Lower lobe of right lung (tissue), 2 donors: ENCODE measurements around the gene LIMK1. TPM values are rescaled to one million over a fixed set of nuclear protein-coding genes. Genes with fewer than 3 reads are reported as not detected.

Experiments used
- ATAC-seq, 2 donors: fragments of 200-7000 bp; cut with Tn5 transposase; one replicate each; pipeline ENCODE4 v1.9.1; 2020 to 2022; ENCODE audit warnings: mild to moderate bottlenecking in 2 of 2, moderate library complexity in 2 of 2
- DNase-seq: peaks from one replicate; pipeline ENCODE4 v3.0.0-alpha.2; 2020
- H3K27ac ChIP-seq: fragments of 200-600 bp; one replicate; pipeline ENCODE4 v1.8.0; 2022
- H3K27me3 ChIP-seq: fragments of 200-600 bp; one replicate; pipeline ENCODE4 v1.8.0; 2022; ENCODE audit warnings: low read depth
- H3K36me3 ChIP-seq: fragments of 200-600 bp; one replicate; pipeline ENCODE4 v1.8.0; 2022; ENCODE audit warnings: mild to moderate bottlenecking
- H3K4me1 ChIP-seq: fragments of 200-600 bp; one replicate; pipeline ENCODE4 v1.8.0; 2022
- H3K4me3 ChIP-seq: fragments of 200-600 bp; one replicate; pipeline ENCODE4 v1.8.0; 2022; ENCODE audit warnings: mild to moderate bottlenecking
- H3K9me3 ChIP-seq: fragments of 200-600 bp; one replicate; pipeline ENCODE4 v1.8.0; 2022
- intact Hi-C: fragments of 100-400 bp; cut with DNase I; formaldehyde crosslinking; loops from one replicate; pipeline ENCODE4 v1.11.0; 2022
- total RNA-seq: library from RNA; stranded (reverse); fragmentation: NEBNext Ultra II Directional; extraction: Animal tissue kit (Norgen Biotek cat#: 25700); gene quantifications from one replicate; pipeline ENCODE4 v1.2.1, GENCODE V29; 2021
- TF ChIP-seq, protein P1 (sequence below): fragments of 200-600 bp; IDR thresholded peaks from one replicate; pipeline ENCODE4 v1.8.0; 2022; ENCODE audit warnings: antibody characterized with exemption, mild to moderate bottlenecking
- donor health status: DM: no; HTN: yes; CAD: no; lungs with severe emphysema.

The LIMK1 gene
- total RNA-seq, 1 donor from 2014 or later: 48.6 TPM

DNA sequence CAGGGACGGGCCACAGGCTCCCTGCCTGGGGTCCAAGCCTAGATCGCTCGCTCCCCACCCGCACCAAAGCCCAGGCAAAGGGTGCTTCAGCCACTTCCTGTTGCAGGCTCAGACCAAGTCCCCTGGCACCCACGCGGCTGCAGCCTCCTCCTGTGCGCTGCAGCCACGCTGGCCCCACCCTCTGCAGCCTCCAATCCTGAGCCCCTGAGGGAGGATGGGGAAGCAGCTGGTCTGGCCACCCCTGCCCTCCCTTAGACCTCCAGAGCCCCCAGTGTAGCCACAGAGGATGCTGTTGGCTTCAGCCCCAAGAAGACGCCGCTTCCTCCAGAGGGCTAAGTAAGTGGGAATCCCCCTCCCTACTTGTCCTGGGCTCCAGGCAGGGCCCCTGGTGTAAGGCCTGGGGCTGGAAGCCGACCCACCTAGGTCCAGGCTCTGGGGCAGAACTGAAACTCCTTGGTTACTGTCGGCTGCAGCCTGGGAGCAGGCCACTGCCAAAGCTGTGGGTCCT, 9.4 kb downstream of the LIMK1 start:
- Histone ChIP-seq H3K27ac (peak overlapping the region; percentile 85), H3K27me3 (no peaks in the 10 kb centered on the region), H3K9me3 (no peaks in the 10 kb centered on the region), H3K36me3 (peaks cover 13% of the 10 kb centered on the region), H3K4me3 (peak overlapping the region; percentile 60), H3K4me1 (peaks cover 32% of the 10 kb centered on the region)
- DNase-seq (peak; percentile 84), ATAC-seq (peak; percentile 67 to 82)
- intact Hi-C loops: no loop called here
- TF ChIP-seq, protein P1, sequence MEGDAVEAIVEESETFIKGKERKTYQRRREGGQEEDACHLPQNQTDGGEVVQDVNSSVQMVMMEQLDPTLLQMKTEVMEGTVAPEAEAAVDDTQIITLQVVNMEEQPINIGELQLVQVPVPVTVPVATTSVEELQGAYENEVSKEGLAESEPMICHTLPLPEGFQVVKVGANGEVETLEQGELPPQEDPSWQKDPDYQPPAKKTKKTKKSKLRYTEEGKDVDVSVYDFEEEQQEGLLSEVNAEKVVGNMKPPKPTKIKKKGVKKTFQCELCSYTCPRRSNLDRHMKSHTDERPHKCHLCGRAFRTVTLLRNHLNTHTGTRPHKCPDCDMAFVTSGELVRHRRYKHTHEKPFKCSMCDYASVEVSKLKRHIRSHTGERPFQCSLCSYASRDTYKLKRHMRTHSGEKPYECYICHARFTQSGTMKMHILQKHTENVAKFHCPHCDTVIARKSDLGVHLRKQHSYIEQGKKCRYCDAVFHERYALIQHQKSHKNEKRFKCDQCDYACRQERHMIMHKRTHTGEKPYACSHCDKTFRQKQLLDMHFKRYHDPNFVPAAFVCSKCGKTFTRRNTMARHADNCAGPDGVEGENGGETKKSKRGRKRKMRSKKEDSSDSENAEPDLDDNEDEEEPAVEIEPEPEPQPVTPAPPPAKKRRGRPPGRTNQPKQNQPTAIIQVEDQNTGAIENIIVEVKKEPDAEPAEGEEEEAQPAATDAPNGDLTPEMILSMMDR: no peak

GRCh38 chr7:74093671-74094223, 10.1 kb downstream of the LIMK1 start:
- Histone ChIP-seq H3K36me3 (peaks cover 12% of the 10 kb centered on the region), H3K4me3 (peak overlapping the region; percentile 60), H3K27me3 (no peaks in the 10 kb centered on the region), H3K4me1 (peaks cover 32% of the 10 kb centered on the region), H3K27ac (peak overlapping the region; percentile 85), H3K9me3 (no peaks in the 10 kb centered on the region)
- TF ChIP-seq, protein P1: no peak
- ATAC-seq (peak; percentile 14 to 36), DNase-seq (no peak)
- intact Hi-C loops: no loop called here

DNA sequence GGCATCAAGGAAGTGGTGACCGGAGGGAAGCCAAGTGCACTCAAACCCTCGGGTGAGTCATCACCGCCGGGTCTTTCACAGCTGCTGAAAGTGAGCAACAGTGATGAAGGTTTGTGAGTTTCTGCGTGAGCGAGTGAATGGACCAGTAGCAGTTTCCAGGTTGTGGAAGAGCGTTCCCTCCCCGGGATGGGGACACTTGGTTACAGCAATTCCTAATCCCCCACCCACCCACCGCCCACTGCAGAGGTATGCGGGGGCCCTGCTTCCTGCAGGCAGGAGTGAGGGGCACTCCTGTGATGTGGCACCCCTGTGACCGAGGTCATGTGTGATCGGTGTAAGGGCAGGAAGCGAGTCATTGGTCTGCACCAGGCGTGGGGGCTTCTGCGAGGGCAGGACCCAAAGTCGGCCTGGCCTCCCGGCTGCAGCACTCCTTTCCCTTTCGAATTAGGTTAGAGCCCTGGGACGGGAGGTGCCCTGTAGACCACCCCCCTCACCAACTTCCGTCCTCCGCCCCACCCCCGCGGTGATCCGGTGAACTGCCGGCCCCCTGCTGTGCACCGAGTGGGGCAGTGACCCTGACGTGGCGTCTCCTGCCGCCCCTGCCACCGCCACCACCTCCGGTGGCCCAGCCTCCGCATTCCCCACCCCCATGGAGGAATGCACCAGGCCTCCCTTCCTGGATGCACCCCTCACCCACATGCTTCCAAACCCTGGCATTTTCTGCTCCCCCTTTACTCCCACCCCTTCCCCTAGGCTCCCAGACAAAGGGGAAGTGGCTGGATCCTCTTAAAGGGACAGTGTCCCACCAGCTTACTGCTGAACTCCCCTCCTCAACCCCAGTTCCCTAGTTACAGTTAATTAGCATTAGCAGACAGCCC, 10.9 kb downstream of the LIMK1 start:
- Histone ChIP-seq H3K4me3 (peak overlapping the region; percentile 60), H3K9me3 (no peaks in the 10 kb centered on the region), H3K27ac (peak overlapping the region; percentile 85), H3K4me1 (peaks cover 32% of the 10 kb centered on the region), H3K27me3 (no peaks in the 10 kb centered on the region), H3K36me3 (peaks cover 18% of the 10 kb centered on the region)
- intact Hi-C loops: no loop called here
- DNase-seq (peak; percentile 88), ATAC-seq (peak; percentile 87 to 93)
- TF ChIP-seq, protein P1: no peak

DNA sequence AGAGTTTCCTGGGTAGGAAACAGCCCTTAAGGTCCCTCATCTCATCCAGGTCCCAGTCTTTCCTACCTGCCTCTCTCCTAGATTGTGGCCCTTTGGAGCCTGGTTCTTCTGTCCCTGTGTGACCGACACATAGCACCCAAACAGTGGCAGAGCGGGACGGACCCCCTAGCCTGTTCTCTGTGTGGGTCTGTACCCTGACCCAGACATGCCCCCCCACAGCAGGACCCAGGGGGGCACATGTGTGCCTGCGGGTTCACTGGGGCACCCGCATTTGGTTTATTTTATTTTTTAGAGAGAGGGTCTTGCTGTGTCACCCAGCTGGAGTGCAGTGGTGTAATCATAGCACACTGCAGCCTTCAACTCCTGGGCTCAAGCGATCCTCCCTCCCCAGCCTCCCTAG, 11.5 kb downstream of the LIMK1 start:
- intact Hi-C loops: no loop called here
- peaks cover 25% of the 10 kb centered on the region for H3K36me3 ChIP-seq
- peak overlapping the region; percentile 85 for H3K27ac ChIP-seq
- no peaks in the 10 kb centered on the region for H3K27me3 ChIP-seq
- DNase-seq (no peak), ATAC-seq (no peak)
- no peaks in the 10 kb centered on the region for H3K9me3 ChIP-seq
- TF ChIP-seq, protein P1: no peak
- peaks cover 32% of the 10 kb centered on the region for H3K4me1 ChIP-seq
- peak overlapping the region; percentile 60 for H3K4me3 ChIP-seq

- ATAC-seq (no peak), DNase-seq (no peak)
- Histone ChIP-seq H3K4me3 (no peak overlapping the region), H3K27ac (no peak overlapping the region), H3K27me3 (no peaks in the 10 kb centered on the region), H3K36me3 (peaks cover 38% of the 10 kb centered on the region), H3K4me1 (peaks cover 21% of the 10 kb centered on the region), H3K9me3 (no peaks in the 10 kb centered on the region)
- intact Hi-C loops: no loop called here
- TF ChIP-seq, protein P1: no peak
These were observed 14.5 kb downstream of the LIMK1 start for GRCh38 chr7:74097937-74098614.
